ENCODE measurements around the gene PIP5K1B. TPM values are rescaled to one million over a fixed set of nuclear protein-coding genes. Genes with fewer than 3 reads are reported as not detected.
"Not testable (repeated sequence)": the region's sequence is repeated elsewhere in the genome, so short reads cannot be mapped to it uniquely, and the experiment has no call there.

Gene PIP5K1B
- total RNA-seq, 2 experiments from 2014 or later = 3.8 to 10.7 TPM

- Histone ChIP-seq H3K9me3 (ENCODE audit: low read length) (no peaks in the 10 kb centered on the region), H3K27ac (ENCODE audit: low read depth, low read length, poor library complexity, severe bottlenecking) (no peak overlapping the region), H3K36me3 (ENCODE audit: insufficient read depth, low read length) (peaks cover 36% of the 10 kb centered on the region), H3K79me2 (ENCODE audit: insufficient read depth, low read depth, low read length) (no peaks in the 10 kb centered on the region), H3K9me2 (ENCODE audit: insufficient read depth, low read length) (no peaks in the 10 kb centered on the region), H3K4me3 (ENCODE audit: low read depth, low read length, poor library complexity, severe bottlenecking) (no peak overlapping the region), H4K20me1 (ENCODE audit: insufficient read depth, low read length) (no peaks in the 10 kb centered on the region), H2AFZ (ENCODE audit: low read length) (no peak overlapping the region), H3K4me2 (ENCODE audit: low read length) (no peak overlapping the region), H3K4me1 (ENCODE audit: insufficient read depth, low read length, poor library complexity, severe bottlenecking) (no peaks in the 10 kb centered on the region)
- no peak for TF ChIP-seq EZH2phosphoT487 (IDR thresholded peaks at IDR 0.05; ENCODE audit: borderline replicate concordance, low read depth, low read length)
- TF ChIP-seq CTCF (conservative IDR thresholded peaks at IDR 0.05; ENCODE audit: low read length) = no peak
- DNase-seq (ENCODE audit: low spot score) = no peak
- intact Hi-C loops (cut with micrococcal nuclease; ENCODE audit: unreplicated experiment) = no loop called here
- BruUV-seq (replicated peaks) = no TSS peak
- CTCF ChIA-PET (ENCODE audit: unreplicated experiment) = no interaction called here
- POLR2A ChIA-PET = no interaction called here
These were observed 344.1 kb downstream of the PIP5K1B start for GRCh38 chr9:69049094-69049493.

GRCh38 chr9:69050936-69051335 is 345.9 kb downstream of the PIP5K1B start:
- H3K79me2 ChIP-seq (ENCODE audit: insufficient read depth, low read depth, low read length); DNase-seq (ENCODE audit: low spot score); CTCF ChIA-PET (ENCODE audit: unreplicated experiment); H3K27ac ChIP-seq (ENCODE audit: low read depth, low read length, poor library complexity, severe bottlenecking); H3K4me3 ChIP-seq (ENCODE audit: low read depth, low read length, poor library complexity, severe bottlenecking); H4K20me1 ChIP-seq (ENCODE audit: insufficient read depth, low read length); H2AFZ ChIP-seq (ENCODE audit: low read length); H3K4me2 ChIP-seq (ENCODE audit: low read length); BruUV-seq (replicated peaks); H3K4me1 ChIP-seq (ENCODE audit: insufficient read depth, low read length, poor library complexity, severe bottlenecking); H3K9me3 ChIP-seq (ENCODE audit: low read length); H3K9me2 ChIP-seq (ENCODE audit: insufficient read depth, low read length): not testable (repeated sequence)
- intact Hi-C loops (cut with micrococcal nuclease; ENCODE audit: unreplicated experiment) = loop anchor here (5.0 kb wide), 2 partner anchors 71 to 501 kb away; no protein-coding TSS in a partner anchor
- POLR2A ChIA-PET = interaction anchor here (0.6 kb wide), 1 partner anchor 142 kb away, joined by 4 read pairs; no protein-coding TSS in a partner anchor
- H3K36me3 ChIP-seq (ENCODE audit: insufficient read depth, low read length) = peaks cover 50% of the 10 kb centered on the region

- intact Hi-C loops (cut with micrococcal nuclease; ENCODE audit: unreplicated experiment) = loop anchor here (5.0 kb wide), 2 partner anchors 67 to 497 kb away; no protein-coding TSS in a partner anchor
- POLR2A ChIA-PET = interaction anchor here (0.6 to 2.0 kb wide), 3 partner anchors 137 to 206 kb away, joined by 3 to 6 read pairs (median 3); no protein-coding TSS in a partner anchor
These were observed 349.9 kb downstream of the PIP5K1B start for GRCh38 chr9:69054989-69055388.

More at GRCh38 chr9:69054989-69055388, 349.9 kb downstream of the PIP5K1B start:
- Histone ChIP-seq H3K9me3 (ENCODE audit: low read length) (no peaks in the 10 kb centered on the region), H3K4me3 (ENCODE audit: low read depth, low read length, poor library complexity, severe bottlenecking) (no peak overlapping the region), H3K9me2 (ENCODE audit: insufficient read depth, low read length) (no peaks in the 10 kb centered on the region), H2AFZ (ENCODE audit: low read length) (no peak overlapping the region), H3K36me3 (ENCODE audit: insufficient read depth, low read length) (peaks cover 35% of the 10 kb centered on the region), H4K20me1 (ENCODE audit: insufficient read depth, low read length) (no peaks in the 10 kb centered on the region), H3K4me2 (ENCODE audit: low read length) (no peak overlapping the region), H3K27ac (ENCODE audit: low read depth, low read length, poor library complexity, severe bottlenecking) (no peak overlapping the region), H3K4me1 (ENCODE audit: insufficient read depth, low read length, poor library complexity, severe bottlenecking) (no peaks in the 10 kb centered on the region), H3K79me2 (ENCODE audit: insufficient read depth, low read depth, low read length) (no peaks in the 10 kb centered on the region)
- TF ChIP-seq EZH2phosphoT487 (IDR thresholded peaks at IDR 0.05; ENCODE audit: borderline replicate concordance, low read depth, low read length) = no peak
- no peak for TF ChIP-seq CTCF (conservative IDR thresholded peaks at IDR 0.05; ENCODE audit: low read length)
- TSS peak; percentile 37 for BruUV-seq (replicated peaks)
- CTCF ChIA-PET (ENCODE audit: unreplicated experiment) = no interaction called here
- DNase-seq (ENCODE audit: low spot score) = no peak

All from OCI-LY7 (cell line).